ENCODE measurements around the gene CALD1. TPM values are rescaled to one million over a fixed set of nuclear protein-coding genes. Genes with fewer than 3 reads are reported as not detected.

The CALD1 gene
- total RNA-seq, 1 donor from 2014 or later: 0.50 TPM

- intact Hi-C loops (cut with micrococcal nuclease): no loop called here
Observed at GRCh38 chr7:134920026-134920753, 140.8 kb downstream of the CALD1 start.

- intact Hi-C loops (cut with micrococcal nuclease): no loop called here
Observed at GRCh38 chr7:134922720-134923704, 143.6 kb downstream of the CALD1 start.

GRCh38 chr7:134925766-134926165 is 146.3 kb downstream of the CALD1 start:
- intact Hi-C loops (cut with micrococcal nuclease): no loop called here

DNA sequence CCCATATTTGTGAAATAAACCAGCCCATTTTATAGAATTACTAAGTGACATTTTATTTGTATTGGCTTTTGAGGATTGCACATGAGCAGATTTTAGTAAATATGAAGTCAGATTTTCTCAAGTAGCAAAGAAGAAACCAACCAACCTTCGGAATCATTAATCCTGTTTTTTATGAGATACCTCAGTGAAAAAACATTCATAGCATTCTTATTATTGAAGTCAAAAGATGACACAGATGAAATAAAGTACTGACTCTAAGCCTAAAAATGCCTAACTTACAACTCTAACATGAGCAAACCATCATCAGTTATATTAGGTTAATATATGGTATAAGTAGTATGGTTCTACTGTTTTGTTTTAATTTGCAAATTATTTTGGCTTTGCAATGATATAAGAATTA is 147.0 kb downstream of the CALD1 start:
- intact Hi-C loops (cut with micrococcal nuclease): no loop called here

DNA sequence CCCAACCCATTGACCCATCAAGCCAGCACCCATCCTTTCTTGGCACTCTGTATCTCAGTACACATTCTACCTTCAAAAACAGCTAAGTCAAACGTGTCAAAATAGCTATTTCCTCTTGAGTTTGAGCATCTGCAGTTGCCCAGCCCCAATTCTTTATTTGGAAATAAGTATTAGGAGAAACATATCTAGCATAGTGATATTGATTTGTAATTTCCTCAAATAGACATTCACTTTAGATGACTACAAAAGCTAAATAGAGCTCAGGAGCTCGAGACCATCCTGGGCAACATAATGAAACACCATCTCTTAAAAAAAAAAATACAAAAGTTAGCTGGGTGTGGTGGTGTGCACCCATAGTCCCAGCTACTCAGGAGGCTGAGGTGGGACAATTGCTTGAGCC is 147.6 kb downstream of the CALD1 start:
- intact Hi-C loops (cut with micrococcal nuclease): no loop called here

DNA sequence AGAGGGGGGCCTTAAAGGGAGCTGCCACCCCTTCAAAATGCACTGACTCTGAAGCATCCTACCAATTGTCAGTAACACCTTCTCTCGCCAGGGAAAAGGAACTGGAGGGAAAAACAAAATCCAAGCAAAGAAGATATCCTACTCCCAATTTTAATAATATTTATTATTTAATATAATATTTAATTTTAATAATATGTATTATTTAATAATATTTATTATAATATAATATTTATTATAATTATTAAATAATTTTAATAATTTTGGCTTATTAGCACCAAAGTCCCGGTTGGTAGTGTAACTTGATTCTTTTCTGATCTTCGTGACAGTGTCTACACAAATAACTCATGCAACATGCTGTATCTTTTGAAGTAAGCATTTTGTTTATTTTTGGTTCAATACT is 148.3 kb downstream of the CALD1 start:
- intact Hi-C loops (cut with micrococcal nuclease): no loop called here

GRCh38 chr7:134928554-134928953 is 149.1 kb downstream of the CALD1 start:
- intact Hi-C loops (cut with micrococcal nuclease): no loop called here

GRCh38 chr7:134931487-134931886 is 152.1 kb downstream of the CALD1 start:
- intact Hi-C loops (cut with micrococcal nuclease): no loop called here

GRCh38 chr7:134932707-134933370 is 153.4 kb downstream of the CALD1 start:
- intact Hi-C loops (cut with micrococcal nuclease): no loop called here

GRCh38 chr7:134933460-134934068 is 154.1 kb downstream of the CALD1 start:
- intact Hi-C loops (cut with micrococcal nuclease): no loop called here

DNA sequence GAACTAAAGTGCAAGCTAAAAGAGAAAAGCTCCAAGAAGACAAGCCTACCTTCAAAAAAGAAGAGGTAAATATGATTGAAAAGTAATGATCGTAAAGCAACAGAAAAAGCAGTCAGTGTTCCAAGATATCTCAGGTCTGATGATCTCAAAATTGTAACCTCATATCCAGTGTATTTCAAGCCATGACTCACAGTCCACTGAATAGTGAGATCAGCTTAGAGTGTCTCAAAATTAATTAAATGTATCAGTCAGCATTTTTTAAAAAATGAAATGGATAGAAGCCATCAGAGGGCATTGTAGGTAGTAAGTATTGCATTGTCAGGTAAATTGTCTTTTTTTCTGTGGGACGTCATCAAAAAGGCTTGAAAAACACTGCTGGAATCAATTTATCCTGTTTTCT is 156.3 kb downstream of the CALD1 start:
- intact Hi-C loops (cut with micrococcal nuclease): no loop called here

- intact Hi-C loops (cut with micrococcal nuclease): no loop called here
Observed at GRCh38 chr7:134936893-134937510, 157.6 kb downstream of the CALD1 start.

DNA sequence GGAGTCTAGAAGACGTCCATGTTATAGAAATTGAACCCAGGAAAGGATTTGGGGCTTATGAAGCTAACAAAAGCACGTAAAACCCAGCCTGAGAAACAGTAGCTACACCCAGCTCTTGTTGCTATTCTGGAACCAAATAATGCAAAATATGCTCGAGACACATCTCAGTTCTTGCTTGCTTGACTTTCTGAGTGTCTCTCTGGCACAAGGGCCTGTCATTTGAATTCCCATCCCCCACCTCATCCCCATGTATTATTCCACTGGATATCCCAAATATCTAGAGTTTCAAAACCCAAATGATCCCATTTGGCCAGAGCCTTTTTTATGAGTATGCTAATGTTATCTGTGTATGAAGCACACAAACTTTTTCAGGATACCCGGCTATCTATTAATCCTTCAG is 158.7 kb downstream of the CALD1 start:
- intact Hi-C loops (cut with micrococcal nuclease): no loop called here

- intact Hi-C loops (cut with micrococcal nuclease): no loop called here
Observed at GRCh38 chr7:134939136-134939535, 159.7 kb downstream of the CALD1 start.

DNA sequence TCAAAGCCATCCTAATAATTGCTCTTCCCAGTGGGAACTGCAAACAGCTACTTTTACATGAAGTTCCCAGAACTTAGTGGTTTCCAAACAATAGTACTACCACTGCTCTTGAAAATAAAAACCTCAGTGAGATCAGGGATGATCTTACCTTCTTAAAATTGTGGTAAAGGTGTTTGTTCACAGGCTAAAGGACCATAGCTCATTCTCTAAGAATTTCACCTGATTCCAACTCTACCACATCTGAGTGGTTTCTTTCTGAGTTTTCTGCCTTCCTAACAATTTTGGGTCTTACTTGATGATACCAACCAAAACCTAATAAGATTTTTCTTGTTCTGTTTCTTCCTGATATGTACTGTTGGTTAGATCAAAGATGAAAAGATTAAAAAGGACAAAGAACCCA is 161.3 kb downstream of the CALD1 start:
- intact Hi-C loops (cut with micrococcal nuclease): no loop called here

DNA sequence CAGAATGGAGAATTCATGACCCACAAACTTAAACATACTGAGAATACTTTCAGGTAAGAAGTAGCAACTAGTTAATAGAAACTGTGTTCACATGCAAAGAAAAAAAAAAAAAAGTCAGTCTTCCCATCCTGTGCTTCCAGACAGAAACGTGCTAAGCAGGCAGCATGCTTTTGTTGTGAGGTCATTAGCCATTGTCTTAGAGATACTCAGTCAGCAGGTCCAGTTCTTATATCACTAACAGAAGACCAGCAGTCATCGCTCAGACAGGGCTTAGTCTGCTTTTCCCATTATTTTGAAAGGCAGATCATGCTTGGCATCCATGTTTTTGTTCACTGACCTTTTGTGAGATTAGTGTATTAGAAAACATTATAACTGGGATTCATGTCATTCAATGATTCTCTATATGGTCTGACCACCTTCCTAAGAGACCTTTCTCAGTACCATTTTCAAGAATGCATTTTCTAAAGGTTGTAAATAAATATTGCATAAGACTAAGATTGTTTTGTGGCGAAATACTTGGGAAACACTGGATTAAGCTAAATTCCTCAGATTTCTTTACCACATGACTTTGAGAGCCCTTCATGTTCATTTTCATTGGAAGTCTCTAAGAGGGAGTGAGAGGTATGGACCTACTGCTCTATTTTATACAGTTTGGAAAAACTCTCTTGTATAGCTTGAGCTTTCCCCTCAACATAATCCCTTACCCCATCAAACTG is 161.9 kb downstream of the CALD1 start:
- intact Hi-C loops (cut with micrococcal nuclease): no loop called here

GRCh38 chr7:134941952-134942351 is 162.5 kb downstream of the CALD1 start:
- intact Hi-C loops (cut with micrococcal nuclease): no loop called here

DNA sequence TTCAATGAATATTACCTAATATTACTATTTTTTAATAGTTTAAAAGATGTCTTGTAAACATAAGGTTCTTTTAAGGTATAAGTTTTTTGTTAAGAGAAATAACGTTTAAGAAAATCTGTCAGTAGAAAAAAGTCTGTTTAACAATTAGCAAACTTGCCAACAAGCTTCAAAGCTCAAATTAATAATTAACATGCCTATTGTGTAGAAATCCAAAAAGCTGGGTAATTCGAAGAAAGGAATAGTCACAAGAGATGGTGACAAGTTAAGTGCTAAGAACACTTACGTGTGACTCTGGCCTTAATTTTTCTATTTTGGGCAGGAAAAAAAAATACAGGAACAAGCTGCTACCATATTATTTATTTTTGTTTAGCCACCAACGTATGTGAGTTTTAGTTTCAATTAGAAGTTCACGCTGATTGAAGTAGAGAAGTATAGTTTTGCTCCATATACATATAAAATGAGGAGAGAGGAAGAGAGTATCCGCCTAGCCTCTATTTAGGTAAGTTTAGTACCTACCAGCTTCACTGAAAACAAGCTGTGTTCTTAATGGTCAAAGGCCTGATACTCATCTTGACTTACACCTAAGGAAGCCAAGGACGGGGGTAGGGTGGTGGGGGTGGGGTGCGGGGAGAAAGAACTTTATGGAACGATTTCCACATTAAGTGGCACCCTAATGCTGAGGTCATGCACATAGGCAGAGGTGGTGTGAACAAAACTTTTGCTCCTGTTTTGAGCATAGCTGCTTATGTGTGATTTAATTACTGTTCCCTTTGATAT is 163.4 kb downstream of the CALD1 start:
- intact Hi-C loops (cut with micrococcal nuclease): no loop called here

- intact Hi-C loops (cut with micrococcal nuclease): no loop called here
Observed at GRCh38 chr7:134943785-134944400, 164.5 kb downstream of the CALD1 start.
